Progenitor cell of endocrine pancreas (in vitro differentiated cells): ENCODE data around the gene MADCAM1. TPM values are rescaled to one million over a fixed set of nuclear protein-coding genes. Genes with fewer than 3 reads are reported as not detected.

ENCODE experiments used
- DNase-seq: peaks from one replicate; pipeline ENCODE4 v3.0.0; 2021; ENCODE audit warnings: low spot score; ENCODE audit not compliant: unreplicated experiment
- H3K27ac Mint-ChIP-seq: 2 replicates; pipeline ENCODE4 v1.8.0; 2021; ENCODE audit warnings: mild to moderate bottlenecking, moderate library complexity, mixed read lengths
- H3K27me3 Mint-ChIP-seq: 2 replicates; pipeline ENCODE4 v1.8.0; 2021; ENCODE audit warnings: mixed read lengths
- H3K36me3 Mint-ChIP-seq: 2 replicates; pipeline ENCODE4 v1.8.0; 2022; ENCODE audit warnings: mixed read lengths; ENCODE audit not compliant: insufficient read depth
- H3K4me1 Mint-ChIP-seq: 2 replicates; pipeline ENCODE4 v1.8.0; 2021; ENCODE audit warnings: low read depth, mixed read lengths
- H3K4me3 Mint-ChIP-seq: 2 replicates; pipeline ENCODE4 v1.8.0; 2021; ENCODE audit warnings: low read depth, mild to moderate bottlenecking, moderate library complexity, mixed read lengths
- H3K9me3 Mint-ChIP-seq: 2 replicates; pipeline ENCODE4 v1.8.0; 2021; ENCODE audit warnings: low read depth, mixed read lengths
- CTCF ChIP-seq: fragments of 200-600 bp; sonication (generic); IDR thresholded peaks from one replicate; pipeline ENCODE4 v1.5.0; 2021; ENCODE audit warnings: antibody characterized with exemption, mild to moderate bottlenecking; ENCODE audit not compliant: unreplicated experiment
- total RNA-seq: library from RNA; stranded (reverse); gene quantifications from 2 replicates; pipeline ENCODE4 v1.2.1, GENCODE V29; 2021

The MADCAM1 gene
- total RNA-seq, 1 donor from 2014 or later = 0.77 TPM

- no peak overlapping the region for H3K27ac Mint-ChIP-seq
These were observed 43.5 kb upstream of the MADCAM1 start for GRCh38 chr19:452829-453228.

GRCh38 chr19:453606-454005 lies 42.7 kb upstream of the MADCAM1 start:
- Mint-ChIP-seq H3K4me3 (no peak overlapping the region), H3K36me3 (peaks cover 43% of the 10 kb centered on the region), H3K27me3 (no peaks in the 10 kb centered on the region), H3K9me3 (no peaks in the 10 kb centered on the region), H3K4me1 (peaks cover 2% of the 10 kb centered on the region), H3K27ac (no peak overlapping the region)
- no peak for TF ChIP-seq CTCF
- DNase-seq = no peak

More at GRCh38 chr19:452829-453228, 43.5 kb upstream of the MADCAM1 start:
- Mint-ChIP-seq H3K27me3 (no peaks in the 10 kb centered on the region), H3K4me1 (peaks cover 2% of the 10 kb centered on the region), H3K9me3 (no peaks in the 10 kb centered on the region), H3K36me3 (peaks cover 44% of the 10 kb centered on the region), H3K4me3 (no peak overlapping the region)
- no peak for DNase-seq
- no peak for TF ChIP-seq CTCF

GRCh38 chr19:455031-455705 lies 41.1 kb upstream of the MADCAM1 start:
- no peaks in the 10 kb centered on the region for H3K27me3 Mint-ChIP-seq
- H3K36me3 Mint-ChIP-seq = peaks cover 42% of the 10 kb centered on the region
- H3K4me3 Mint-ChIP-seq = no peak overlapping the region
- H3K27ac Mint-ChIP-seq = no peak overlapping the region
- no peak for TF ChIP-seq CTCF
- H3K9me3 Mint-ChIP-seq = no peaks in the 10 kb centered on the region
- DNase-seq = no peak
- peaks cover 4% of the 10 kb centered on the region for H3K4me1 Mint-ChIP-seq

- H3K4me1 Mint-ChIP-seq = peaks cover 4% of the 10 kb centered on the region
- no peak overlapping the region for H3K27ac Mint-ChIP-seq
- DNase-seq = no peak
- no peaks in the 10 kb centered on the region for H3K9me3 Mint-ChIP-seq
- H3K27me3 Mint-ChIP-seq = no peaks in the 10 kb centered on the region
- no peak overlapping the region for H3K4me3 Mint-ChIP-seq
- TF ChIP-seq CTCF = no peak
- H3K36me3 Mint-ChIP-seq = peaks cover 35% of the 10 kb centered on the region
These were observed 40.3 kb upstream of the MADCAM1 start for GRCh38 chr19:455851-456546.

GRCh38 chr19:456547-457110 lies 39.7 kb upstream of the MADCAM1 start:
- H3K27me3 Mint-ChIP-seq = no peaks in the 10 kb centered on the region
- H3K4me1 Mint-ChIP-seq = peaks cover 4% of the 10 kb centered on the region
- DNase-seq = no peak
- peak overlapping the region; percentile 45 for H3K27ac Mint-ChIP-seq
- no peak overlapping the region for H3K4me3 Mint-ChIP-seq
- H3K36me3 Mint-ChIP-seq = peaks cover 29% of the 10 kb centered on the region
- H3K9me3 Mint-ChIP-seq = no peaks in the 10 kb centered on the region
- TF ChIP-seq CTCF = no peak
